ENCODE results near the gene EML1.
"Not testable (repeated sequence)": the region's sequence is repeated elsewhere in the genome, so short reads cannot be mapped to it uniquely, and the experiment has no call there.

The EML1 gene

DNA sequence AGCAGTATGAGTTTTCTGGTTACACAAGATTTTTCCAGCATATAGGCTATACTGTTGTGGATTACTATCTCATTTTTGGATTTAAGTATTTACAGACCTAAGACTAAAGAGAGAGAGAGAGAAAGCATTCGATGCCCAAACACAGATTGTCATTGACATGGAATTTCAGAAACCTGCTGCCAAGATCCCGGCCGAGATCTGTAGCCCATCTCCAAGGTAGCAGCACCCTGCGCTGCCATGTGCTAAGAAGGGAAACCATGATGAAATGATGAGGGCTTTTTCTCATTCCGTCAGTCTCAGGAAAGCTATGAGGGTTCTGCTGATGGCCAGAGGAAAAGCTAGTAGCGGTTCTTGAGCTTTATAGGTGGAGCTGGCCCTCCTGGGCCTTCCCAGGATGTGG lies 136.4 kb downstream of the EML1 start:
- in situ Hi-C loops (cut with MboI; ENCODE audit: low sequenced_read_pairs) = no loop called here

- in situ Hi-C loops (cut with MboI; ENCODE audit: low sequenced_read_pairs) = no loop called here
These were observed 137.4 kb downstream of the EML1 start for GRCh38 chr14:99930420-99931274.

DNA sequence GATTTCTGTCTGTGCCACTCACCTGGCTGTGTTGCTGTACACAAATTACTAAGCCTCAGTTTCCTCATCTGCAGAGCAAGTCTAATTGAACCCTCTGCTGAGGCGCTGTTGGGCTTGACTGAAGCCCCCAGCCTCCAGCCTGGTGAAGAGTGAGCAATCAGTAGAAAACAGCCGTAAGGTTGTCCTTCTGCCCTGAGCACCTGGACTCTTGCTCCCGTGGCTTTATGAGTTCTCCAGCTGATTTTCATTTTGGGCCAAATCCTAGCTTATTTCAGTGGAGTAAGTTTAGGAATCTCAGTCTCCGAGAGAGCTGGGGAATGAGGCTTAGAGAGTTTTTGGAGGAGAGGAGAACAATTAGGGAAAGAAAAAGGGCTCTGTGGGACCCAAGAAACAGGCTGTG lies 138.1 kb downstream of the EML1 start:
- in situ Hi-C loops (cut with MboI; ENCODE audit: low sequenced_read_pairs) = no loop called here

GRCh38 chr14:99936056-99936455 lies 142.8 kb downstream of the EML1 start:
- in situ Hi-C loops (cut with MboI; ENCODE audit: low sequenced_read_pairs) = no loop called here

- in situ Hi-C loops (cut with MboI; ENCODE audit: low sequenced_read_pairs) = no loop called here
These were observed 143.7 kb downstream of the EML1 start for GRCh38 chr14:99936738-99937474.

DNA sequence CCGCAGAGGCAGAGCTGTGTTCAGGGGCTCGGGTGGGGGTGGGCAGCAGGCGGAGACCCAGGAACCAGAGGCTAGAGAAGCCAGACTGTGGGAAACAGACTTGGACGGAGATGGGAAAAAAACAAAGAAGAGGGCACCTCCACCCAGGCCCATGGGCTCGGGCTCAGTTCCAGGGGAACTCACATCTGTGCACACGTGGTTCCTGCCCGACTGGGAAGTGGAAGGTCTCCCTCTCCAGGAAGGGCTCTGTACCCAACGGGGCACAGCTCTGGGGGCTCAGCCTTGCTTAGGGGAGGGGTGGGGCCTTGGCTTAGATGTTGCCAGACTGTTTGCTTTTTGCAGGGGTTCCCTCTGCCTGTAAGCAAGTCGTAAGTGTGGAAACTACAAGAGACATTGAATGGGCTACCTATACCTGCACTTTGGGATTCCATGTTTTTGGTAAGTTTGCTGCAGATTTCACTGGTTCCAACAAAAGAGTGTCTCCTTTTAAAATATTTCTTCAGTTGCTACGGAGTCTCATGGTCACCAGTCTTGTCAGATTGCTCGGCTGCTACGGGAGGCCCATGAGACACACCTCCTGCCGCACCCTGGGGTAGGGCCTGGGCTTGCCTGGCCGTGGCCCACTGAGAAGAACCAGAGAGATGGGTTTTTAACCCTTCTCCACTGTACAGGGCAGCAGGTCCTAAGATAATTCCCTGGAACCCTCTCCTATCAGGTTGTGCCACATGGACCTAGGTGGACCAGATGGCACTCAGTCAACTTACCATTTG lies 144.4 kb downstream of the EML1 start:
- in situ Hi-C loops (cut with MboI; ENCODE audit: low sequenced_read_pairs) = no loop called here

GRCh38 chr14:99938376-99938775 lies 145.2 kb downstream of the EML1 start:
- in situ Hi-C loops (cut with MboI; ENCODE audit: low sequenced_read_pairs) = no loop called here

DNA sequence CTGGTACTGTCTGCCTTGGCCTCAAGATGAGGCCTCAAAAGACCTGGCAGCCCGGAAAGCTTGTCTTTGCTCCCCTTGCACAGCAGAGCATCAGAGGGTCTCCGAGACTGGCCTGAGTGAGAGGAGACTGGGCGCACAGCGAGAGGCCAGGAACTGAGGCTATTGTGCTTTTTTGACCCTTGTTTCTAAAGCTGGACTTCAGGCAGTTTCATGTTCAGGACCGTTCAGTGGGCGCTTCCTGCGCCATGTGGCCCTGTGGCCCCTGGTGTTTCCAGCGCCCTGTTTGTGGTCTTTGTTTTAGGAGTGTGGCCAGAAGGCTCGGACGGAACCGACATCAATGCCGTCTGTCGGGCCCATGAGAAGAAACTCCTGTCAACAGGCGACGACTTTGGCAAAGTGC lies 145.7 kb downstream of the EML1 start:
- in situ Hi-C loops (cut with MboI; ENCODE audit: low sequenced_read_pairs) = no loop called here

GRCh38 chr14:99939421-99939820 lies 146.2 kb downstream of the EML1 start:
- in situ Hi-C loops (cut with MboI; ENCODE audit: low sequenced_read_pairs) = no loop called here

DNA sequence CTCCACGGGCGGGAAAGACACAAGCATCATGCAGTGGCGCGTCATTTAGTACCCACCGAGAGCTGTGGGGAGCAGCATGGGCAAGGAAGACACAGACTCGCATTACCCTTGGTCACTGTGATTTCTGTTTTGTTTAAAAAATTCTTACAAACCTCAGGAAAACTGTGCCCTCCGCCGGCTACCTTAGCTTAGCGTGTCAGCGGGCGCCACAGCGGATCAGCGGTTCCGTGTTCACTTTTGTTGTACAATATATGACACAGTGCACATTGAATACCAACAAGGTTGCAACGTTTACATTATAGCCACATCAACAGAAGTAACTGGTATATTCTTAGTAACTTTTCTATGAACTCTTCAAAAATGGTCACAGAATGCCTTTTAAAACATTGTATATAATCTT lies 146.9 kb downstream of the EML1 start:
- in situ Hi-C loops (cut with MboI; ENCODE audit: low sequenced_read_pairs) = no loop called here

GRCh38 chr14:99941211-99941610 lies 148.0 kb downstream of the EML1 start:
- in situ Hi-C loops (cut with MboI; ENCODE audit: low sequenced_read_pairs) = no loop called here

- in situ Hi-C loops (cut with MboI; ENCODE audit: low sequenced_read_pairs) = no loop called here
These were observed 150.4 kb downstream of the EML1 start for GRCh38 chr14:99943620-99944019.

GRCh38 chr14:99944241-99944651 lies 151.0 kb downstream of the EML1 start:
- in situ Hi-C loops (cut with MboI; ENCODE audit: low sequenced_read_pairs) = no loop called here

DNA sequence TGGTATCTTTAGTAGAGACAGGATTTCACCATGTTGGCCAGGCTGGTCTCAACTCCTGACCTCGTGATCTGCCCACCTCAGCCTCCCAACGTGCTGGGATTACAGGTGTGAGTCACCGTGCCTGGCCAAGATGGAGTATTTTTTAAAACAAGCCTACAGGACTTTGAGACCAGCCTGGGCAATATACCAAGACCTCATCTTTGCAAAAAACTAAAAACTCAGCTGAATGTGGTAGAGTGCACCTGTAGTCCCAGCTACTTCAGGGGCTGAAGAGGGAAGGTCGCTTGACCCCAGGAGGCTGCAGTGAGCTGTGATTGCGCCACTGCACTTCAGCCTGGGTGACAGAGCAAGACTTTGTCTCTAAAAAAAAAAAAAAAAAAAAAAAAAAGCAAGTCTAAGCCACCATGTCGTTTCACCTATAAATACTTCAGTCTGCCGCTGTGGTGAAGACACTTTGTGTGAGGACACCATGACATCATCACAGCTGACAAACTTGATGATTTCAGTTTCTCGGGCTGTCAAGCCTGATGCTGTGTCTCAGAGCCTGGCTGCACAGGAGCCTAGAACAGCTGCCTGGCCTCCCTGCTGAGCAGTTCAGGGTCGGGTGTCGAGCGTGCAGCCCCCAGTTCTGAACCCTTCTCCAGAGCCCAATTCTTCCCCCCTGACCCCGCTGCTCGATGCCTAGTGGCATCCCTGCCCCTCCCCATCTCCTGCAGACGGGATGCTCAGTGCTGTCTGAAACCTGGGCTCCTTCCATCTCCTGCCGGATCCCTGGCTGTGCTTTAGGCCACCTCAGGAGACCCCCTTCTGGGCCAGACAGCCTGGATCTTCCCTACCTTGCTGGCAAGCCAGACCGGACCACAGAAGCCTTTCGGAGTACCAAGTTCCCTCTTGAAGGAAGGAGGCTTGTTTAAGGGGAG lies 152.8 kb downstream of the EML1 start:
- in situ Hi-C loops (cut with MboI; ENCODE audit: low sequenced_read_pairs) = no loop called here

GRCh38 chr14:99946652-99947489 lies 153.7 kb downstream of the EML1 start:
- in situ Hi-C loops (cut with MboI; ENCODE audit: low sequenced_read_pairs) = no loop called here

DNA sequence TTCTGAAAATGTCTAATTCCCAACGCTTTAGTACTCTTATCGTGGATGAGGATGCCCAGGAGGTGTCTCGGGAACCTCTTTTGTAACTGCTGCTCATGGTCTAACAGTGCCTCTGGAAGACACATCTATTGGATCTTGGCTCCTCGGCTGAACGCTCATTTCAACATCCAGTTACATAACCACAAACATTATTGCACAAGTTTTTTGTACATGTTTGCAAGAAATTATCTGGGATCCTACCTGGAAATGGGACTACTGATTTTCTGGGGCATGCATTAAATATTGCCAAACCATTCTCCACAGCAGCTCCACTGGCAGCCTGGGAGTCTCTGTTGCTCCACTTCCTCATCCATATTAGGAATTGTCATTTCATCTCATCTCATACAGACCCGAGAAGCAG lies 154.5 kb downstream of the EML1 start:
- in situ Hi-C loops (cut with MboI; ENCODE audit: low sequenced_read_pairs) = no loop called here

DNA sequence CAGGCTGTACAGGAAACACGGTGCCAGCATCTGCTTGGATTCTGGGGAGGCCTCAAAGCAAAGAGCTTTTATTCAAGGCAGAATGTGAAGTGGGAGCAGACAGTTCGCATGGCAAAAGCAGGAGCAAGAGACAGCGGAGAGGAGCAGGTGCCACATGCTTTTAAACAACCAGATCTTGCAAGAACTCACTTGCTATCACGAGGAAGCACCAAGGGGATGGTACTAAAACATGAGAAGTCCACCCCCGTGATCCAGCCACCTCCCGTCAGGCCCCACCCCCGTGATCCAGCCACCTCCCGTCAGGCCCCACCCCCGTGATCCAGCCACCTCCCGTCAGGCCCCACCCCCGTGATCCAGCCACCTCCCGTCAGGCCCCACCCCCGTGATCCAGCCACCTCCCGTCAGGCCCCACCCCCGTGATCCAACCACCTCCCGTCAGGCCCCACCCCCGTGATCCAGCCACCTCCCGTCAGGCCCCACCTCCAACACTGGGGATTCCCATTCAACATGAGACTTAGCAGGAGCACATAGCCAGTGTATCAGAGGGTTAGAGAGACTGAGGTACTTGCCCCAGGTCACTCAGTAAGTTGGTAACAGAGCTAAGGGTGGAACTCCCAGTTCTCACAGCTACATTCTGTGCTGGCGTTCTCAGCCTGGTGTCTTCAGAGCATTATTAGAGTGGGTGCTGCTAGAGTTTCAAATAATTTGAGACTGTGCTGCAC lies 156.0 kb downstream of the EML1 start:
- in situ Hi-C loops (cut with MboI; ENCODE audit: low sequenced_read_pairs) = not testable (repeated sequence)

DNA sequence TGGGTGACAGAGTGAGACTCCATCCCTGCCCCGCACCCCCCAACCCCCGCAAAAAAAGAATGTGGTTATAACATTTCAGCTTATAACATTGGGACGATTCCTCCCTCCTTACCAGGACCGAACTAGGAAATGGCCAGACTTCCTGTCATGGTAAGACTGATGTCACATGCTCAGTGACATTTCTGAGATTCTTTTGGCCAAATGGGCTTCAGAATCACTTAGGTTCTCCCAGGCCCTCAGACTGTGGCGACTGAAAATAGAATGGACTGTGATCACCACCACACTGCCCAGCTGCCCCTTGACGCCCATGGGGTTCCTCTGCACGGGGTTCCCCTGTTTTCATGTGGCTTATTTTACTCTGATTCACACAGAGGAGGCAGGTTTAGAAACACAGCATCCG lies 157.0 kb downstream of the EML1 start:
- in situ Hi-C loops (cut with MboI; ENCODE audit: low sequenced_read_pairs) = no loop called here

- in situ Hi-C loops (cut with MboI; ENCODE audit: low sequenced_read_pairs) = no loop called here
These were observed 157.9 kb downstream of the EML1 start for GRCh38 chr14:99951085-99951484.

Measured in HL-60/S4 (cell line).